Measurements from ENCODE around the gene NME2.

DNA sequence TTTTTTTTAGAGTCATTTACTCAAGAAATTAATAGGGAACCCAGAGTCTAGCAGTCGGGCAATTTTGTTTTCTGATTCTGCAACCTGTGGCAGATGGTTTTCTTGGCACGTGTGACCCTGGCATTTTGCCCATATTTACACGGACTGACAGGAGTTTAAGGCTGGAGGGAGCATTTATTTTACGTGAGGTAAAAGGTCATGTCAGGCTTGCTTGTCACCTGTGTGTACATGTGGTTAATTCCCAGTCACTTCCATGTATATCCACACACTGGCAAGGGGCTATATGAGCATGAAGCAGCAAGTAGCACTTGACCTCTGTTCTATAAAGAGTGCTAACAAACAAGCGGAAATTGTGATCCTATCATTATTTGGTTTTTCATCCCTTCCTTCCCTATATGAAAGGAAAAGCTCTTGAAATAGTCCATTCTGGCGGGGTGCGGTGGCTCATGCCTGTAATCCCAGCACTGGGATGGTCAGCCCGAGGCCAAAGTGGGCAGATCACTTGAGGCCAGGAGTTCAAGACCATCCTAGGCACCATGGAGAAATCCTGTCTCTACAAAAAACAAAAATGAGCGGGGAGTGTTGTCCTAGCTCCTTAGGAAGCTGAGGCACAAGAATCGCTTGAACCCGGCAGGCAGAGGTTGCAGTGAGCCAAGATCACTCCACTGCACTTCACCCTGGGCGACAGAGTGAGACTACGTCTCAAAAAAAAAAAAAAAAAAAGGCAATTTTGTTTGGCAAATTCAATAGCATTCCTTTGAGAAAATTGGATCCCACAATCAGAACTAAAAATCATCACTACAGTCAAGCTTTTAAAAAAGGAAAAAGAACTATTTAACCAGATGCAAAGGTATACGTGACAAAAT lies 47.6 kb upstream of the NME2 start:
- TF ChIP-seq, protein P1, sequence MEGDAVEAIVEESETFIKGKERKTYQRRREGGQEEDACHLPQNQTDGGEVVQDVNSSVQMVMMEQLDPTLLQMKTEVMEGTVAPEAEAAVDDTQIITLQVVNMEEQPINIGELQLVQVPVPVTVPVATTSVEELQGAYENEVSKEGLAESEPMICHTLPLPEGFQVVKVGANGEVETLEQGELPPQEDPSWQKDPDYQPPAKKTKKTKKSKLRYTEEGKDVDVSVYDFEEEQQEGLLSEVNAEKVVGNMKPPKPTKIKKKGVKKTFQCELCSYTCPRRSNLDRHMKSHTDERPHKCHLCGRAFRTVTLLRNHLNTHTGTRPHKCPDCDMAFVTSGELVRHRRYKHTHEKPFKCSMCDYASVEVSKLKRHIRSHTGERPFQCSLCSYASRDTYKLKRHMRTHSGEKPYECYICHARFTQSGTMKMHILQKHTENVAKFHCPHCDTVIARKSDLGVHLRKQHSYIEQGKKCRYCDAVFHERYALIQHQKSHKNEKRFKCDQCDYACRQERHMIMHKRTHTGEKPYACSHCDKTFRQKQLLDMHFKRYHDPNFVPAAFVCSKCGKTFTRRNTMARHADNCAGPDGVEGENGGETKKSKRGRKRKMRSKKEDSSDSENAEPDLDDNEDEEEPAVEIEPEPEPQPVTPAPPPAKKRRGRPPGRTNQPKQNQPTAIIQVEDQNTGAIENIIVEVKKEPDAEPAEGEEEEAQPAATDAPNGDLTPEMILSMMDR (conservative IDR thresholded peaks at IDR 0.05; ENCODE audit: low read depth, low read length) = no peak
- TF ChIP-seq EZH2phosphoT487 (IDR thresholded peaks at IDR 0.05; ENCODE audit: borderline replicate concordance, low read length) = no peak

Measured in PC-3 (cell line).